Measurements from ENCODE around the gene SHISAL1. TPM values are rescaled to one million over a fixed set of nuclear protein-coding genes. Genes with fewer than 3 reads are reported as not detected.

The SHISAL1 gene
- polyA plus RNA-seq, 2 donors: 0.08 to 0.22 TPM

- Histone ChIP-seq H3K36me3 (ENCODE audit: control insufficient read depth in 2 of 2, insufficient read depth in 2 of 2, low read length in 1 of 2) (no peaks in the 10 kb centered on the region), H3K4me3 (ENCODE audit: low read depth in 1 of 2, low read length in 2 of 2) (no peak overlapping the region), H3K27ac (ENCODE audit: low read depth in 2 of 2, low read length in 1 of 2) (no peak overlapping the region), H3K4me1 (ENCODE audit: control insufficient read depth in 2 of 2, insufficient read depth in 2 of 2, low read length in 1 of 2) (no peaks in the 10 kb centered on the region), H3K9me3 (ENCODE audit: control insufficient read depth in 2 of 2, insufficient read depth in 1 of 2, low read depth in 1 of 2, low read length in 1 of 2) (peaks cover 0 to 10% of the 10 kb centered on the region in 2 donors), H3K27me3 (ENCODE audit: control insufficient read depth in 1 of 2, insufficient read depth in 2 of 2, low read length in 2 of 2) (no peaks in the 10 kb centered on the region)
- WGBS, 2 donors: 81 to 84% methylated on average over 21 of the region's 21 CpGs
Measured at GRCh38 chr22:44219101-44219870, 93.5 kb downstream of the SHISAL1 start.

- Histone ChIP-seq H3K4me1 (ENCODE audit: control insufficient read depth in 2 of 2, insufficient read depth in 2 of 2, low read length in 1 of 2) (no peaks in the 10 kb centered on the region), H3K27ac (ENCODE audit: low read depth in 2 of 2, low read length in 1 of 2) (no peak overlapping the region), H3K4me3 (ENCODE audit: low read depth in 1 of 2, low read length in 2 of 2) (no peak overlapping the region), H3K9me3 (ENCODE audit: control insufficient read depth in 2 of 2, insufficient read depth in 1 of 2, low read depth in 1 of 2, low read length in 1 of 2) (peaks cover 0 to 10% of the 10 kb centered on the region in 2 donors), H3K27me3 (ENCODE audit: control insufficient read depth in 1 of 2, insufficient read depth in 2 of 2, low read length in 2 of 2) (no peaks in the 10 kb centered on the region), H3K36me3 (ENCODE audit: control insufficient read depth in 2 of 2, insufficient read depth in 2 of 2, low read length in 1 of 2) (no peaks in the 10 kb centered on the region)
- WGBS, 2 donors: 88 to 94% methylated on average over 6 of the region's 6 CpGs
Measured at GRCh38 chr22:44218071-44218470, 94.7 kb downstream of the SHISAL1 start.

DNA sequence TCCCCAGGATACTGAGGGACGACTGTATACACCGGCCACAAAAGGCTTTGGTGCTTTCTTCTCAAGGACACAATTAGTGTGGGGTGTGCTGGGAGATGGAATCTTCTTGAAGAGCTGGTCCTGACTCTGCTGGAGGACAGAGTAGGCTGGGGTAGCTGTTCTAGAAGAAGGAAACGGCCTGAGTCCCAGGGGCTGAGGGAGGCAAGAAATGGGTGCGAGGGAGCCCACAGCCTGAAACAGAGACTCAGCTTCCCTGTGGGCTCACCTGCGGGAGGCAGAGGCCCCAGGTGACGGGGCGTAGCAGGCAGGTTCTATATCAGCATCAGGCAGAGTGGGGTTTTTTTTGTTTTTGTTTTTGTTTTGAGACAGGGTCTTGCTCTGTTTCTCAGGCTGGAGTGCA, 95.4 kb downstream of the SHISAL1 start:
- 73 to 76% methylated on average over 7 of the region's 7 CpGs for WGBS, 2 donors
- Histone ChIP-seq H3K27ac (ENCODE audit: low read depth in 2 of 2, low read length in 1 of 2) (no peak overlapping the region), H3K36me3 (ENCODE audit: control insufficient read depth in 2 of 2, insufficient read depth in 2 of 2, low read length in 1 of 2) (no peaks in the 10 kb centered on the region), H3K4me3 (ENCODE audit: low read depth in 1 of 2, low read length in 2 of 2) (no peak overlapping the region), H3K9me3 (ENCODE audit: control insufficient read depth in 2 of 2, insufficient read depth in 1 of 2, low read depth in 1 of 2, low read length in 1 of 2) (peaks cover 0 to 10% of the 10 kb centered on the region in 2 donors), H3K27me3 (ENCODE audit: control insufficient read depth in 1 of 2, insufficient read depth in 2 of 2, low read length in 2 of 2) (no peaks in the 10 kb centered on the region), H3K4me1 (ENCODE audit: control insufficient read depth in 2 of 2, insufficient read depth in 2 of 2, low read length in 1 of 2) (no peaks in the 10 kb centered on the region)

- H3K36me3 ChIP-seq (ENCODE audit: control insufficient read depth in 2 of 2, insufficient read depth in 2 of 2, low read length in 1 of 2): no peaks in the 10 kb centered on the region
- peaks cover 0 to 1% of the 10 kb centered on the region in 2 donors for H3K9me3 ChIP-seq (ENCODE audit: control insufficient read depth in 2 of 2, insufficient read depth in 1 of 2, low read depth in 1 of 2, low read length in 1 of 2)
- 83 to 93% methylated on average over 4 of the region's 4 CpGs for WGBS, 2 donors
- H3K27me3 ChIP-seq (ENCODE audit: control insufficient read depth in 1 of 2, insufficient read depth in 2 of 2, low read length in 2 of 2): no peaks in the 10 kb centered on the region
- no peak overlapping the region for H3K27ac ChIP-seq (ENCODE audit: low read depth in 2 of 2, low read length in 1 of 2)
- no peaks in the 10 kb centered on the region for H3K4me1 ChIP-seq (ENCODE audit: control insufficient read depth in 2 of 2, insufficient read depth in 2 of 2, low read length in 1 of 2)
- H3K4me3 ChIP-seq (ENCODE audit: low read depth in 1 of 2, low read length in 2 of 2): no peak overlapping the region
Measured at GRCh38 chr22:44215287-44215686, 97.5 kb downstream of the SHISAL1 start.

DNA sequence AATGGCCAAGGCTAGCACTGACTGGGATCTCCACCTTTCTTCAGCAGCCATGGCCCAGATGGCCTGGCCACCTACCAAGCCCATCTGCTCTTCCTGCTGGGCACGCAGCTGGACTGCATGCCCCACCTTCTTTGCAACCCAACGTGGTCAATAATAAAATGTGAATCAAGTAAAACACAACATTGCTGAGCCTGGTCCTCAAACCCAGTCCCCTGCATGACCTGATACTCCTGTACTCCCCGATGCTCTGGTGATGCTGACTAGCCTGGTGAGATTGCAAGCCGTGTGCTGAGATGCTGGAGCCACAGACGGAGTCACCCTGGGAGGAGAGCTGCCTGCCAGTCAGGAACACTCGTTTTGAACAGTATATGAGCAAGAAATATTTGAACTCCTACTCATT, 98.0 kb downstream of the SHISAL1 start:
- Histone ChIP-seq H3K36me3 (ENCODE audit: control insufficient read depth in 2 of 2, insufficient read depth in 2 of 2, low read length in 1 of 2) (no peaks in the 10 kb centered on the region), H3K9me3 (ENCODE audit: control insufficient read depth in 2 of 2, insufficient read depth in 1 of 2, low read depth in 1 of 2, low read length in 1 of 2) (peaks cover 0 to 1% of the 10 kb centered on the region in 2 donors), H3K4me3 (ENCODE audit: low read depth in 1 of 2, low read length in 2 of 2) (no peak overlapping the region), H3K27me3 (ENCODE audit: control insufficient read depth in 1 of 2, insufficient read depth in 2 of 2, low read length in 2 of 2) (no peaks in the 10 kb centered on the region), H3K27ac (ENCODE audit: low read depth in 2 of 2, low read length in 1 of 2) (no peak overlapping the region), H3K4me1 (ENCODE audit: control insufficient read depth in 2 of 2, insufficient read depth in 2 of 2, low read length in 1 of 2) (no peaks in the 10 kb centered on the region)
- 79 to 86% methylated on average over 6 of the region's 6 CpGs for WGBS, 2 donors

- Histone ChIP-seq H3K27ac (ENCODE audit: low read depth in 2 of 2, low read length in 1 of 2) (no peak overlapping the region), H3K4me3 (ENCODE audit: low read depth in 1 of 2, low read length in 2 of 2) (no peak overlapping the region), H3K36me3 (ENCODE audit: control insufficient read depth in 2 of 2, insufficient read depth in 2 of 2, low read length in 1 of 2) (no peaks in the 10 kb centered on the region), H3K4me1 (ENCODE audit: control insufficient read depth in 2 of 2, insufficient read depth in 2 of 2, low read length in 1 of 2) (no peaks in the 10 kb centered on the region), H3K27me3 (ENCODE audit: control insufficient read depth in 1 of 2, insufficient read depth in 2 of 2, low read length in 2 of 2) (no peaks in the 10 kb centered on the region), H3K9me3 (ENCODE audit: control insufficient read depth in 2 of 2, insufficient read depth in 1 of 2, low read depth in 1 of 2, low read length in 1 of 2) (peaks cover 0 to 1% of the 10 kb centered on the region in 2 donors)
- WGBS, 2 donors: 89 to 91% methylated on average over 3 of the region's 3 CpGs
Measured at GRCh38 chr22:44214187-44214586, 98.6 kb downstream of the SHISAL1 start.

DNA sequence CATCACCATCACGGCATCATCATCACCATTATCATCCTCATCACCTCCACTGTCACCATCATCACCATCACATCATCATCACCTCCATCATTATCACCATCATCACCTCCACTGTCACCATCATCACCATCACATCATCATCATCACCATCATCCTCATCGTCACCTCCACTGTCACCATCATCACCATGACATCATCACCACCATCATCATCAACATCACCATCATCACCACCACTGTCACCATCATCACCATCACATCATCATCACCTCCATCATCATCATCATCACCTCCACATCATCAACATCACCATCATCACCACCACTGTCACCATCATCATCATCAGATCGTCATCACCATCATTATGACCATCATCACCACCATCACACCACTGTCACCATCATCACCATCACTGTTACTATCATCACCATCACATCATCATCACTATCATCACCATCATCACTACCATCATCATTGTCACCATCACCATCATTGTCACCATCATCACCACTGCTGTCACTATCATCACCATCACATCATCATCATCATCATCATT, 99.2 kb downstream of the SHISAL1 start:
- Histone ChIP-seq H3K4me1 (ENCODE audit: control insufficient read depth in 2 of 2, insufficient read depth in 2 of 2, low read length in 1 of 2) (no peaks in the 10 kb centered on the region), H3K36me3 (ENCODE audit: control insufficient read depth in 2 of 2, insufficient read depth in 2 of 2, low read length in 1 of 2) (no peaks in the 10 kb centered on the region), H3K4me3 (ENCODE audit: low read depth in 1 of 2, low read length in 2 of 2) (no peak overlapping the region), H3K27ac (ENCODE audit: low read depth in 2 of 2, low read length in 1 of 2) (no peak overlapping the region), H3K27me3 (ENCODE audit: control insufficient read depth in 1 of 2, insufficient read depth in 2 of 2, low read length in 2 of 2) (no peaks in the 10 kb centered on the region), H3K9me3 (ENCODE audit: control insufficient read depth in 2 of 2, insufficient read depth in 1 of 2, low read depth in 1 of 2, low read length in 1 of 2) (peaks cover 0 to 1% of the 10 kb centered on the region in 2 donors)
- WGBS, 2 donors: 90 to 93% methylated on average over 3 of the region's 3 CpGs

DNA sequence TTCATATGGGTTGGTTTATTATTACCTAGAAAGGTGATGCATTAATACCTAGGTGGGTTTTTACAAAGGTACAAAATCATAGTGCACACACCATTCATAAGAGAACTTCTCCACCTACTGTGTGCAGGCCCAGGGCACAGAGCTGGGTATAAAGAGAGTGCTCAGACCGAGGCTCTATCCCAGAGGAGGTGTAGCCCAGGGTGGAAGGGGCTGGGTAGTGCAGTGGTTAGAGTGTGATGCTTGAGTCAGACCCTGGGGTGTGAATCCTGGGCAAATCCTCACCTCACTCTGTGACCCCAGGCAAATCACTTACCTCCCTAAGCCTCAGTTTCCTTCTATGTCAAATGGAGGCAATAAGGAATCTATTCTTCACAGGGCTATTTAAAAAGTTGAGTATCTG, 99.8 kb downstream of the SHISAL1 start:
- H3K27ac ChIP-seq (ENCODE audit: low read depth in 2 of 2, low read length in 1 of 2): no peak overlapping the region
- H3K36me3 ChIP-seq (ENCODE audit: control insufficient read depth in 2 of 2, insufficient read depth in 2 of 2, low read length in 1 of 2): no peaks in the 10 kb centered on the region
- no peaks in the 10 kb centered on the region for H3K27me3 ChIP-seq (ENCODE audit: control insufficient read depth in 1 of 2, insufficient read depth in 2 of 2, low read length in 2 of 2)
- 91 to 100% methylated on average over 1 of the region's 1 CpG for WGBS, 2 donors
- H3K4me3 ChIP-seq (ENCODE audit: low read depth in 1 of 2, low read length in 2 of 2): no peak overlapping the region
- no peaks in the 10 kb centered on the region for H3K4me1 ChIP-seq (ENCODE audit: control insufficient read depth in 2 of 2, insufficient read depth in 2 of 2, low read length in 1 of 2)
- H3K9me3 ChIP-seq (ENCODE audit: control insufficient read depth in 2 of 2, insufficient read depth in 1 of 2, low read depth in 1 of 2, low read length in 1 of 2): peaks cover 0 to 1% of the 10 kb centered on the region in 2 donors

DNA sequence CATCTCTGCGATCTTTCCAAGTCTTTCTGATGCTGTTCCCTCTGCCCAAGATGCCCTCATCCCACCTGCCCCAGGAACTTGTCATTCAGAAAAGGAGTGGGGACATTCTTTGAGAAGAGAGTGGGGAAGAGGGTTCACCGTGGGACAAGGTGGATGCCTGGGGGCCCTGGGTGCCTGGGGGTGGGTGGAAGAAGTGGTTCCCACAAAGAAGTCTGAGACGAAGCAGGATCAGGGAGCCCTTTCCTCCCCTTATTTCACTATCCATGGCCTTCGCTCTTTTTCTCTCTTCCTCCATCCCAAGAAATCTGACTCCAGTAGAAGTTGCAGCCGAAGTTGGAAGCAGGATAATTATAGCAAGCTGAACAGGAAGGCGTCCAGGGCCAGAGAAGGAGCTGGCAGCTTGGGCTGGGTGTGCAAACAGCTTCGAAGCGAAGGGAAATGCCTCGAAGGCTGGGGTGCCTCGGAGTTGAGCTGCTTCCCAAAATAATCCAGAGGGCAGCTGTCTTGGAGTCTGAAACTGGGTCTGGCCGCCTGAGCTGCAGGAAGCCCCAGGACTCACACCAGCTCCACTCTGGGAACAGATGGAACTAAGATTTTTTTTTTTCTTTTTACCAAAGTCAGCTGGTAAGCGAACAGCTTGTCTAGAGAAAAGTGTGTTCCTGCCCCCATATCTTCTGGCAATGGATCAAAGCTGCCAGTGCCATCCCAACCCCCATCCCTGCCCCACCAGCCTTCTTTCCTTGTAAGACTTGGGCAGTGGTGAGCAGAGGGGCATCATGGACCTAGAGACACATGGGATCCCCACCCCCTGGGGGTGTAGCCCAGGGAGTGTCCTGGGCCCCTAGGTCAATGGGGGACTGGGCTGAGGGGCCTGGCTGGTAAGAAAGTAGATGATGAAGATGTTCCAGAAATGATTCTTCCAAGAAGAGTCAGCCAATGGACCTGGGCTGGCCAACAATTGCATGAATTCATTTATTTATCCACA, 100.5 kb downstream of the SHISAL1 start:
- WGBS, 2 donors: 36 to 43% methylated on average over 12 of the region's 12 CpGs
- Histone ChIP-seq H3K36me3 (ENCODE audit: control insufficient read depth in 2 of 2, insufficient read depth in 2 of 2, low read length in 1 of 2) (no peaks in the 10 kb centered on the region), H3K9me3 (ENCODE audit: control insufficient read depth in 2 of 2, insufficient read depth in 1 of 2, low read depth in 1 of 2, low read length in 1 of 2) (peaks cover 0 to 1% of the 10 kb centered on the region in 2 donors), H3K4me1 (ENCODE audit: control insufficient read depth in 2 of 2, insufficient read depth in 2 of 2, low read length in 1 of 2) (no peaks in the 10 kb centered on the region), H3K27me3 (ENCODE audit: control insufficient read depth in 1 of 2, insufficient read depth in 2 of 2, low read length in 2 of 2) (no peaks in the 10 kb centered on the region), H3K27ac (ENCODE audit: low read depth in 2 of 2, low read length in 1 of 2) (no peak overlapping the region), H3K4me3 (ENCODE audit: low read depth in 1 of 2, low read length in 2 of 2) (no peak overlapping the region)

Measured in esophagus (tissue), 2 donors.